Left ventricle myocardium inferior (tissue), 1 donor: ENCODE measurements around the gene RBMS3. TPM values are rescaled to one million over a fixed set of nuclear protein-coding genes. Genes with fewer than 3 reads are reported as not detected.
"Not testable (repeated sequence)": the region's sequence is repeated elsewhere in the genome, so short reads cannot be mapped to it uniquely, and the experiment has no call there.

Experiments
- DNase-seq: peaks from one replicate; pipeline ENCODE4 v3.0.0-alpha.2; 2020
- H3K27ac ChIP-seq: fragments of 200-600 bp; replicated peaks from 2 replicates; pipeline ENCODE4 v1.8.0; 2021
- H3K27me3 ChIP-seq: fragments of 200-600 bp; 2 replicates; pipeline ENCODE4 v1.8.0; 2021; ENCODE audit warnings: low read depth
- H3K36me3 ChIP-seq: fragments of 200-600 bp; 2 replicates; pipeline ENCODE4 v1.8.0; 2021
- H3K4me1 ChIP-seq: fragments of 200-600 bp; 2 replicates; pipeline ENCODE4 v1.8.0; 2021
- H3K4me3 ChIP-seq: fragments of 200-600 bp; 2 replicates; pipeline ENCODE4 v1.8.0; 2021; ENCODE audit warnings: mild to moderate bottlenecking, moderate library complexity
- H3K9me3 ChIP-seq: fragments of 200-600 bp; replicated peaks from 2 replicates; pipeline ENCODE4 v1.8.0; 2021
- CTCF ChIP-seq: fragments of 200-600 bp; IDR thresholded peaks from 2 replicates; pipeline ENCODE4 v1.8.0; 2021; ENCODE audit warnings: antibody characterized with exemption, mild to moderate bottlenecking, borderline replicate concordance
- intact Hi-C: fragments of 100-400 bp; cut with micrococcal nuclease; formaldehyde crosslinking; loops from one replicate; pipeline ENCODE4 v1.11.0; 2022
- long read RNA-seq: library from polyadenylated mRNA; unstranded; transcript quantifications from one replicate; pipeline ENCODE4 v2.0.0, GENCODE V29; 2021
- total RNA-seq: library from RNA; stranded (reverse); fragmentation: NEBNext Ultra II Directional; extraction: Animal tissue kit (Norgen Biotek cat#: 25700); gene quantifications from one replicate; pipeline ENCODE4 v1.2.1, GENCODE V29; 2021
- donor health status: DM: no; HTN: yes; CAD: no; lungs with severe emphysema.

RBMS3 gene
- total RNA-seq: 25.3 TPM
- long read RNA-seq, partial matches to known transcripts: 2 of 9 reads
- long read RNA-seq, other reads (novel, unspliced or antisense): 5 of 9 reads

GRCh38 chr3:29280404-29281093, at the start of gene RBMS3:
Gene RBMS3, plus strand, starts transcription at chr3:29281071.
- TF ChIP-seq CTCF: peak; percentile 71
- intact Hi-C loops: loop anchor here (5.0 to 10.0 kb wide), 2 partner anchors 234 to 477 kb away; no protein-coding TSS in a partner anchor
- Histone ChIP-seq H3K36me3 (no peaks in the 10 kb centered on the region), H3K27me3 (no peaks in the 10 kb centered on the region), H3K4me1 (peaks cover 50% of the 10 kb centered on the region), H3K4me3 (peak within 1 kb of the TSS; percentile 80), H3K27ac (peak within 1 kb of the TSS; percentile 94), H3K9me3 (no peaks in the 10 kb centered on the region)
- peak; percentile 86 for DNase-seq

- H3K36me3 ChIP-seq, H3K27ac ChIP-seq, H3K27me3 ChIP-seq, H3K9me3 ChIP-seq, H3K4me1 ChIP-seq, intact Hi-C loops, DNase-seq, H3K4me3 ChIP-seq: not testable (repeated sequence)
These were observed 47.7 kb upstream of the RBMS3 start for GRCh38 chr3:29233126-29233525.

- peaks cover 13% of the 10 kb centered on the region for H3K4me1 ChIP-seq
- intact Hi-C loops: no loop called here
- H3K36me3 ChIP-seq: no peaks in the 10 kb centered on the region
- no peaks in the 10 kb centered on the region for H3K27me3 ChIP-seq
- no peak for TF ChIP-seq CTCF
- no peak overlapping the region for H3K27ac ChIP-seq
- no peak for DNase-seq
- no peak overlapping the region for H3K4me3 ChIP-seq
- H3K9me3 ChIP-seq: peaks cover 7% of the 10 kb centered on the region
These were observed 44.6 kb upstream of the RBMS3 start for GRCh38 chr3:29236146-29236840.

GRCh38 chr3:29239376-29239775, 41.5 kb upstream of the RBMS3 start:
- no peaks in the 10 kb centered on the region for H3K36me3 ChIP-seq
- DNase-seq: no peak
- H3K27ac ChIP-seq: no peak overlapping the region
- H3K27me3 ChIP-seq: no peaks in the 10 kb centered on the region
- peaks cover 11% of the 10 kb centered on the region for H3K9me3 ChIP-seq
- peaks cover 13% of the 10 kb centered on the region for H3K4me1 ChIP-seq
- H3K4me3 ChIP-seq: no peak overlapping the region
- no peak for TF ChIP-seq CTCF
- intact Hi-C loops: no loop called here

GRCh38 chr3:29240248-29240647, 40.6 kb upstream of the RBMS3 start:
- TF ChIP-seq CTCF: no peak
- DNase-seq: no peak
- intact Hi-C loops: no loop called here

GRCh38 chr3:29240887-29241286, 40.0 kb upstream of the RBMS3 start:
- intact Hi-C loops: no loop called here
- no peak overlapping the region for H3K27ac ChIP-seq
- no peak for TF ChIP-seq CTCF
- H3K9me3 ChIP-seq: peaks cover 11% of the 10 kb centered on the region
- peaks cover 13% of the 10 kb centered on the region for H3K4me1 ChIP-seq
- H3K27me3 ChIP-seq: no peaks in the 10 kb centered on the region
- no peak overlapping the region for H3K4me3 ChIP-seq
- H3K36me3 ChIP-seq: no peaks in the 10 kb centered on the region
- DNase-seq: no peak

More at GRCh38 chr3:29240248-29240647, 40.6 kb upstream of the RBMS3 start:
- Histone ChIP-seq H3K4me1 (peaks cover 13% of the 10 kb centered on the region), H3K27me3 (no peaks in the 10 kb centered on the region), H3K27ac (no peak overlapping the region), H3K9me3 (peaks cover 11% of the 10 kb centered on the region), H3K4me3 (no peak overlapping the region), H3K36me3 (no peaks in the 10 kb centered on the region)
